Lower lobe of right lung (tissue), 2 donors: ENCODE measurements around the gene BAAT. TPM values are rescaled to one million over a fixed set of nuclear protein-coding genes. Genes with fewer than 3 reads are reported as not detected.

Experiments
- ATAC-seq, 2 donors: fragments of 200-7000 bp; cut with Tn5 transposase; one replicate each; pipeline ENCODE4 v1.9.1; 2020 to 2022; ENCODE audit warnings: mild to moderate bottlenecking in 2 of 2, moderate library complexity in 2 of 2
- DNase-seq: peaks from one replicate; pipeline ENCODE4 v3.0.0-alpha.2; 2020
- H3K27ac ChIP-seq: fragments of 200-600 bp; one replicate; pipeline ENCODE4 v1.8.0; 2022
- H3K27me3 ChIP-seq: fragments of 200-600 bp; one replicate; pipeline ENCODE4 v1.8.0; 2022; ENCODE audit warnings: low read depth
- H3K36me3 ChIP-seq: fragments of 200-600 bp; one replicate; pipeline ENCODE4 v1.8.0; 2022; ENCODE audit warnings: mild to moderate bottlenecking
- H3K4me1 ChIP-seq: fragments of 200-600 bp; one replicate; pipeline ENCODE4 v1.8.0; 2022
- H3K4me3 ChIP-seq: fragments of 200-600 bp; one replicate; pipeline ENCODE4 v1.8.0; 2022; ENCODE audit warnings: mild to moderate bottlenecking
- H3K9me3 ChIP-seq: fragments of 200-600 bp; one replicate; pipeline ENCODE4 v1.8.0; 2022
- CTCF ChIP-seq: fragments of 200-600 bp; IDR thresholded peaks from one replicate; pipeline ENCODE4 v1.8.0; 2022; ENCODE audit warnings: antibody characterized with exemption, mild to moderate bottlenecking
- intact Hi-C: fragments of 100-400 bp; cut with DNase I; formaldehyde crosslinking; loops from one replicate; pipeline ENCODE4 v1.11.0; 2022
- total RNA-seq: library from RNA; stranded (reverse); fragmentation: NEBNext Ultra II Directional; extraction: Animal tissue kit (Norgen Biotek cat#: 25700); gene quantifications from one replicate; pipeline ENCODE4 v1.2.1, GENCODE V29; 2021
- donor health status: DM: no; HTN: yes; CAD: no; lungs with severe emphysema.

BAAT gene
- total RNA-seq, 1 donor from 2014 or later: not detected

GRCh38 chr9:101408374-101409078 is 23.7 kb upstream of the BAAT start:
- no peak for DNase-seq
- Histone ChIP-seq H3K36me3 (peaks cover 48% of the 10 kb centered on the region), H3K27me3 (no peaks in the 10 kb centered on the region), H3K4me1 (no peaks in the 10 kb centered on the region), H3K4me3 (no peak overlapping the region), H3K27ac (no peak overlapping the region), H3K9me3 (peaks cover 98% of the 10 kb centered on the region)
- no peak for ATAC-seq
- intact Hi-C loops: no loop called here
- no peak for TF ChIP-seq CTCF

- no peak for ATAC-seq
- no peak overlapping the region for H3K27ac ChIP-seq
- H3K9me3 ChIP-seq: peaks cover 57% of the 10 kb centered on the region
- peaks cover 24% of the 10 kb centered on the region for H3K4me1 ChIP-seq
- intact Hi-C loops: no loop called here
- H3K4me3 ChIP-seq: no peak overlapping the region
- no peak for TF ChIP-seq CTCF
- no peaks in the 10 kb centered on the region for H3K27me3 ChIP-seq
- no peak for DNase-seq
- peaks cover 75% of the 10 kb centered on the region for H3K36me3 ChIP-seq
Observed at GRCh38 chr9:101403516-101404285, 18.9 kb upstream of the BAAT start.

GRCh38 chr9:101400120-101400519 is 15.3 kb upstream of the BAAT start:
- Histone ChIP-seq H3K4me1 (peaks cover 44% of the 10 kb centered on the region), H3K27me3 (no peaks in the 10 kb centered on the region), H3K27ac (no peak overlapping the region), H3K36me3 (peaks cover 47% of the 10 kb centered on the region), H3K4me3 (peak overlapping the region; percentile 78), H3K9me3 (peaks cover 21% of the 10 kb centered on the region)
- TF ChIP-seq CTCF: no peak
- DNase-seq: no peak
- intact Hi-C loops: no loop called here
- no peak for ATAC-seq

GRCh38 chr9:101399643-101399970 is 14.8 kb upstream of the BAAT start:
- DNase-seq: no peak
- Histone ChIP-seq H3K4me1 (peaks cover 44% of the 10 kb centered on the region), H3K27ac (peak overlapping the region; percentile 91)

More at GRCh38 chr9:101399643-101399970, 14.8 kb upstream of the BAAT start:
- intact Hi-C loops: no loop called here
- peak overlapping the region; percentile 78 for H3K4me3 ChIP-seq
- ATAC-seq: no peak
- H3K27me3 ChIP-seq: no peaks in the 10 kb centered on the region
- peaks cover 16% of the 10 kb centered on the region for H3K9me3 ChIP-seq
- TF ChIP-seq CTCF: no peak
- H3K36me3 ChIP-seq: peaks cover 42% of the 10 kb centered on the region
